Activated T-cell treated with anti-CD3 and anti-CD28 coated beads, Interleukin-2, amount 50 U/mL, for 4 hours (primary cell): Measurements from ENCODE around the gene EIF2S1. TPM values are rescaled to one million over a fixed set of nuclear protein-coding genes. Genes with fewer than 3 reads are reported as not detected.
"Not testable (repeated sequence)": the region's sequence is repeated elsewhere in the genome, so short reads cannot be mapped to it uniquely, and the experiment has no call there.

Experiments
- ATAC-seq, 2 donors: fragments of 200-7000 bp; cut with Tn5 transposase; one replicate each; pipeline ENCODE4 v1.10.0; 2021
- DNase-seq: peaks from one replicate; pipeline ENCODE4 v3.0.0-alpha.2; 2020
- H3K27me3 Mint-ChIP-seq: one replicate; pipeline ENCODE4 v1.8.0; 2021; ENCODE audit warnings: low read depth, mixed read lengths
- H3K36me3 Mint-ChIP-seq: one replicate; pipeline ENCODE4 v1.8.0; 2022; ENCODE audit warnings: mixed read lengths; ENCODE audit not compliant: insufficient read depth
- H3K4me1 Mint-ChIP-seq: one replicate; pipeline ENCODE4 v1.8.0; 2021; ENCODE audit warnings: low read depth, mixed read lengths
- H3K4me3 Mint-ChIP-seq: one replicate; pipeline ENCODE4 v1.8.0; 2021; ENCODE audit warnings: mild to moderate bottlenecking, moderate library complexity, mixed read lengths
- H3K9me3 Mint-ChIP-seq: one replicate; pipeline ENCODE4 v1.8.0; 2021; ENCODE audit warnings: mixed read lengths
- total RNA-seq, 3 donors: library from RNA; stranded (reverse); gene quantifications; one replicate each; pipeline ENCODE4 v1.2.1, GENCODE V29; 2021

The EIF2S1 gene
- total RNA-seq, 3 donors from 2014 or later = 377 to 401 (median 392) TPM

GRCh38 chr14:67391268-67391667, 31.1 kb downstream of the EIF2S1 start:
- Mint-ChIP-seq H3K4me1 (peaks cover 6% of the 10 kb centered on the region), H3K36me3 (peaks cover 11% of the 10 kb centered on the region), H3K27me3 (no peaks in the 10 kb centered on the region), H3K9me3 (no peaks in the 10 kb centered on the region), H3K4me3 (no peak overlapping the region)
- peak in 1 of 2 donors; percentile 28 for ATAC-seq
- no peak for DNase-seq

GRCh38 chr14:67392123-67392522, 32.0 kb downstream of the EIF2S1 start:
- DNase-seq (no peak), ATAC-seq (no peak)
- no peak overlapping the region for H3K4me3 Mint-ChIP-seq

GRCh38 chr14:67392800-67393199, 32.7 kb downstream of the EIF2S1 start:
- no peak for DNase-seq
- Mint-ChIP-seq H3K27me3 (no peaks in the 10 kb centered on the region), H3K9me3 (no peaks in the 10 kb centered on the region), H3K4me3 (no peak overlapping the region), H3K36me3 (peaks cover 1% of the 10 kb centered on the region), H3K4me1 (peaks cover 6% of the 10 kb centered on the region)
- ATAC-seq = no peak

More at GRCh38 chr14:67392123-67392522, 32.0 kb downstream of the EIF2S1 start:
- H3K36me3 Mint-ChIP-seq = peaks cover 5% of the 10 kb centered on the region
- H3K4me1 Mint-ChIP-seq = peaks cover 6% of the 10 kb centered on the region
- H3K9me3 Mint-ChIP-seq = no peaks in the 10 kb centered on the region
- H3K27me3 Mint-ChIP-seq = no peaks in the 10 kb centered on the region

GRCh38 chr14:67393689-67394088, 33.6 kb downstream of the EIF2S1 start:
- Mint-ChIP-seq H3K4me3 (no peak overlapping the region), H3K27me3 (no peaks in the 10 kb centered on the region), H3K4me1 (peaks cover 6% of the 10 kb centered on the region), H3K36me3 (peaks cover 1% of the 10 kb centered on the region), H3K9me3 (no peaks in the 10 kb centered on the region)
- ATAC-seq (no peak), DNase-seq (no peak)

- H3K4me1 Mint-ChIP-seq = peaks cover 6% of the 10 kb centered on the region
- no peak for ATAC-seq
- H3K36me3 Mint-ChIP-seq = peaks cover 1% of the 10 kb centered on the region
- no peak for DNase-seq
- no peaks in the 10 kb centered on the region for H3K27me3 Mint-ChIP-seq
- H3K4me3 Mint-ChIP-seq = no peak overlapping the region
- H3K9me3 Mint-ChIP-seq = no peaks in the 10 kb centered on the region
These were observed 35.2 kb downstream of the EIF2S1 start for GRCh38 chr14:67395086-67395875.

GRCh38 chr14:67395876-67396189, 35.7 kb downstream of the EIF2S1 start:
- no peaks in the 10 kb centered on the region for H3K9me3 Mint-ChIP-seq
- H3K36me3 Mint-ChIP-seq = peaks cover 1% of the 10 kb centered on the region
- no peaks in the 10 kb centered on the region for H3K27me3 Mint-ChIP-seq
- peaks cover 3% of the 10 kb centered on the region for H3K4me1 Mint-ChIP-seq
- ATAC-seq = no peak
- H3K4me3 Mint-ChIP-seq = no peak overlapping the region
- no peak for DNase-seq

- Mint-ChIP-seq H3K4me1 (no peaks in the 10 kb centered on the region), H3K36me3 (peaks cover 1% of the 10 kb centered on the region), H3K4me3 (no peak overlapping the region), H3K9me3 (no peaks in the 10 kb centered on the region), H3K27me3 (no peaks in the 10 kb centered on the region)
- DNase-seq = no peak
- no peak for ATAC-seq
These were observed 36.3 kb downstream of the EIF2S1 start for GRCh38 chr14:67396381-67396970.

- Mint-ChIP-seq H3K9me3 (peaks cover 1% of the 10 kb centered on the region), H3K4me3 (no peak overlapping the region), H3K4me1 (no peaks in the 10 kb centered on the region), H3K27me3 (no peaks in the 10 kb centered on the region), H3K36me3 (peaks cover 1% of the 10 kb centered on the region)
- ATAC-seq = no peak
- no peak for DNase-seq
These were observed 37.4 kb downstream of the EIF2S1 start for GRCh38 chr14:67397536-67397935.

GRCh38 chr14:67400434-67400833, 40.3 kb downstream of the EIF2S1 start:
- H3K4me1 Mint-ChIP-seq = no peaks in the 10 kb centered on the region
- no peak for ATAC-seq
- no peak for DNase-seq
- peaks cover 4% of the 10 kb centered on the region for H3K9me3 Mint-ChIP-seq
- no peaks in the 10 kb centered on the region for H3K27me3 Mint-ChIP-seq
- H3K4me3 Mint-ChIP-seq = no peak overlapping the region
- peaks cover 1% of the 10 kb centered on the region for H3K36me3 Mint-ChIP-seq

- H3K9me3 Mint-ChIP-seq = peaks cover 4% of the 10 kb centered on the region
- H3K4me3 Mint-ChIP-seq = no peak overlapping the region
- ATAC-seq (no peak), DNase-seq (no peak)
- no peaks in the 10 kb centered on the region for H3K36me3 Mint-ChIP-seq
- no peaks in the 10 kb centered on the region for H3K4me1 Mint-ChIP-seq
- peaks cover 2% of the 10 kb centered on the region for H3K27me3 Mint-ChIP-seq
These were observed 45.6 kb downstream of the EIF2S1 start for GRCh38 chr14:67405771-67406170.

GRCh38 chr14:67408122-67408801, 48.1 kb downstream of the EIF2S1 start:
- DNase-seq, H3K9me3 Mint-ChIP-seq, H3K27me3 Mint-ChIP-seq, H3K4me1 Mint-ChIP-seq, H3K36me3 Mint-ChIP-seq, H3K4me3 Mint-ChIP-seq, ATAC-seq: not testable (repeated sequence)

- DNase-seq = no peak
- ATAC-seq = no peak
- Mint-ChIP-seq H3K9me3 (no peaks in the 10 kb centered on the region), H3K4me1 (peaks cover 9% of the 10 kb centered on the region), H3K27me3 (peaks cover 6% of the 10 kb centered on the region), H3K36me3 (no peaks in the 10 kb centered on the region), H3K4me3 (no peak overlapping the region)
These were observed 49.3 kb downstream of the EIF2S1 start for GRCh38 chr14:67409461-67409860.

GRCh38 chr14:67410313-67410712, 50.2 kb downstream of the EIF2S1 start:
- peaks cover 6% of the 10 kb centered on the region for H3K27me3 Mint-ChIP-seq
- DNase-seq (no peak), ATAC-seq (no peak)
- H3K36me3 Mint-ChIP-seq = no peaks in the 10 kb centered on the region
- H3K4me3 Mint-ChIP-seq = no peak overlapping the region
- no peaks in the 10 kb centered on the region for H3K9me3 Mint-ChIP-seq
- peaks cover 11% of the 10 kb centered on the region for H3K4me1 Mint-ChIP-seq

GRCh38 chr14:67411370-67411769, 51.2 kb downstream of the EIF2S1 start:
- Mint-ChIP-seq H3K27me3 (peaks cover 6% of the 10 kb centered on the region), H3K9me3 (no peaks in the 10 kb centered on the region), H3K4me1 (peaks cover 11% of the 10 kb centered on the region), H3K4me3 (peak overlapping the region; percentile 53), H3K36me3 (no peaks in the 10 kb centered on the region)
- ATAC-seq = no peak
- DNase-seq = no peak
